Tibial nerve (tissue), 4 donors: Measurements from ENCODE around the gene MS4A7. TPM values are rescaled to one million over a fixed set of nuclear protein-coding genes. Genes with fewer than 3 reads are reported as not detected.

ENCODE experiments used
- DNase-seq, 2 donors: peaks; one replicate each; pipeline ENCODE4 v3.0.0-alpha.2; 2019; ENCODE audit warnings: low spot score in 2 of 2
- H3K27ac ChIP-seq, 4 donors: fragments of 200-600 bp; sonication (generic) in 3 of 4; one replicate each; pipeline ENCODE4 v1.5.1; 2017 to 2019; ENCODE audit warnings: mild to moderate bottlenecking in 1 of 4
- H3K27me3 ChIP-seq, 2 donors: fragments of 200-600 bp; sonication (generic) in 1 of 2; one replicate each; pipeline versions ENCODE4 v1.5.1 to v1.6.0; 2017 to 2019
- H3K36me3 ChIP-seq, 3 donors: fragments of 200-600 bp; sonication (generic); one replicate each; pipeline ENCODE4 v1.5.1; 2018 to 2019
- H3K4me1 ChIP-seq, 4 donors: fragments of 200-600 bp; sonication (generic) in 3 of 4; one replicate each; pipeline ENCODE4 v1.5.1; 2017 to 2019
- H3K4me3 ChIP-seq, 4 donors: fragments of 200-600 bp; sonication (generic) in 3 of 4; one replicate each; pipeline ENCODE4 v1.5.1; 2017 to 2019; ENCODE audit warnings: mild to moderate bottlenecking in 1 of 4, moderate library complexity in 1 of 4
- H3K9me3 ChIP-seq, 4 donors: fragments of 200-600 bp; sonication (generic) in 3 of 4; one replicate each; pipeline ENCODE4 v1.5.1; 2017 to 2019
- EP300 ChIP-seq, 2 donors: sonication (generic); formaldehyde crosslinking; IDR thresholded peaks; one replicate each; pipeline ENCODE4 v1.6.1; 2017; ENCODE audit warnings: antibody characterized with exemption in 2 of 2, mild to moderate bottlenecking in 1 of 2
- POLR2A ChIP-seq, 2 donors: fragments of 450-650 bp; IDR thresholded peaks; one replicate each; pipeline ENCODE4 v1.6.1; 2017; ENCODE audit warnings: antibody characterized with exemption in 2 of 2, mild to moderate bottlenecking in 2 of 2, moderate library complexity in 2 of 2
- WGBS, 2 donors: methylation state at CpG; one replicate each; pipeline ENCODE4 v1.1.5; 2018; 5-methylcytosine and 5-hydroxymethylcytosine counted together
- total RNA-seq, 4 donors: library from RNA; depleted of rRNA; stranded (reverse); fragments of >200 nt; gene quantifications; one replicate each; pipeline ENCODE4 v1.1.0, GENCODE V29; 2016
- TF ChIP-seq, protein P1 (sequence below), 5 experiments: fragments of 200-600 bp in 3 of 5; fragments of 450-650 bp in 2 of 5; sonication (generic) in 3 of 5; IDR thresholded peaks; one replicate each; pipeline ENCODE4 v1.5.1; 2016 to 2019; ENCODE audit warnings: antibody characterized with exemption in 5 of 5, mild to moderate bottlenecking in 3 of 5, moderate library complexity in 2 of 5

Gene MS4A7
- total RNA-seq, 4 donors from 2014 or later: 20.1 to 77.1 (median 41.7) TPM

GRCh38 chr11:60375316-60375715 lies 3.0 kb upstream of the MS4A7 start:
- no peaks in the 10 kb centered on the region for H3K36me3 ChIP-seq
- H3K27me3 ChIP-seq: no peaks in the 10 kb centered on the region
- no peaks in the 10 kb centered on the region for H3K9me3 ChIP-seq
- WGBS, 2 donors: 93% methylated on average over 3 of the region's 3 CpGs
- no peak overlapping the region for H3K4me3 ChIP-seq
- TF ChIP-seq EP300 (IDR thresholded peaks at IDR 0.05) (no peak), POLR2A (IDR thresholded peaks at IDR 0.05) (no peak)
- TF ChIP-seq, protein P1, sequence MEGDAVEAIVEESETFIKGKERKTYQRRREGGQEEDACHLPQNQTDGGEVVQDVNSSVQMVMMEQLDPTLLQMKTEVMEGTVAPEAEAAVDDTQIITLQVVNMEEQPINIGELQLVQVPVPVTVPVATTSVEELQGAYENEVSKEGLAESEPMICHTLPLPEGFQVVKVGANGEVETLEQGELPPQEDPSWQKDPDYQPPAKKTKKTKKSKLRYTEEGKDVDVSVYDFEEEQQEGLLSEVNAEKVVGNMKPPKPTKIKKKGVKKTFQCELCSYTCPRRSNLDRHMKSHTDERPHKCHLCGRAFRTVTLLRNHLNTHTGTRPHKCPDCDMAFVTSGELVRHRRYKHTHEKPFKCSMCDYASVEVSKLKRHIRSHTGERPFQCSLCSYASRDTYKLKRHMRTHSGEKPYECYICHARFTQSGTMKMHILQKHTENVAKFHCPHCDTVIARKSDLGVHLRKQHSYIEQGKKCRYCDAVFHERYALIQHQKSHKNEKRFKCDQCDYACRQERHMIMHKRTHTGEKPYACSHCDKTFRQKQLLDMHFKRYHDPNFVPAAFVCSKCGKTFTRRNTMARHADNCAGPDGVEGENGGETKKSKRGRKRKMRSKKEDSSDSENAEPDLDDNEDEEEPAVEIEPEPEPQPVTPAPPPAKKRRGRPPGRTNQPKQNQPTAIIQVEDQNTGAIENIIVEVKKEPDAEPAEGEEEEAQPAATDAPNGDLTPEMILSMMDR (IDR thresholded peaks at IDR 0.05): no peak
- no peak overlapping the region for H3K27ac ChIP-seq
- no peak for DNase-seq
- H3K4me1 ChIP-seq: no peaks in the 10 kb centered on the region

DNA sequence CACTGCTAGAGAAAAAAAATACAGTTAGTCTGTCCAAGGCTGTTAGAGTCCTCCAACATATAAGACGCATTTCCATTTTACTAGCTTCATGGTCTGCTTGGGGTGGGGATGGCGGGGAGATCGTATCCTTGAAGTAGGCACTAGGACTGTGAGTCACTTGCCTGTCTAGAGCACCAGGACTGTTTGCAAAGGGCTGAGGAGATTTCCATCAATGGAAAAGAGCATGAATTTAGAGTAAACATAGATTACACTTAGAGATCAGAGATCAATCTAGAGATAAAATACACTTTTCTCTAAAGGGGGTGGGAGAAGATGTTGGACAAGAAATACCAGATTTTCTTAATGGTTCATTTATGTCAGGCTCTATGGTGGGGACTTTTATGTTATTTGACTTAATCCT lies 1.7 kb upstream of the MS4A7 start:
- no peaks in the 10 kb centered on the region for H3K9me3 ChIP-seq
- TF ChIP-seq POLR2A (IDR thresholded peaks at IDR 0.05): no peak
- TF ChIP-seq, protein P1 (IDR thresholded peaks at IDR 0.05): no peak
- no peak for TF ChIP-seq EP300 (IDR thresholded peaks at IDR 0.05)
- H3K27me3 ChIP-seq: no peaks in the 10 kb centered on the region
- H3K4me3 ChIP-seq: no peak overlapping the region
- DNase-seq: no peak
- WGBS, 2 donors: 81 to 96% methylated on average over 3 of the region's 3 CpGs
- no peaks in the 10 kb centered on the region for H3K4me1 ChIP-seq
- H3K27ac ChIP-seq: peak overlapping the region in 1 of 4 donors; percentile 55
- H3K36me3 ChIP-seq: no peaks in the 10 kb centered on the region

DNA sequence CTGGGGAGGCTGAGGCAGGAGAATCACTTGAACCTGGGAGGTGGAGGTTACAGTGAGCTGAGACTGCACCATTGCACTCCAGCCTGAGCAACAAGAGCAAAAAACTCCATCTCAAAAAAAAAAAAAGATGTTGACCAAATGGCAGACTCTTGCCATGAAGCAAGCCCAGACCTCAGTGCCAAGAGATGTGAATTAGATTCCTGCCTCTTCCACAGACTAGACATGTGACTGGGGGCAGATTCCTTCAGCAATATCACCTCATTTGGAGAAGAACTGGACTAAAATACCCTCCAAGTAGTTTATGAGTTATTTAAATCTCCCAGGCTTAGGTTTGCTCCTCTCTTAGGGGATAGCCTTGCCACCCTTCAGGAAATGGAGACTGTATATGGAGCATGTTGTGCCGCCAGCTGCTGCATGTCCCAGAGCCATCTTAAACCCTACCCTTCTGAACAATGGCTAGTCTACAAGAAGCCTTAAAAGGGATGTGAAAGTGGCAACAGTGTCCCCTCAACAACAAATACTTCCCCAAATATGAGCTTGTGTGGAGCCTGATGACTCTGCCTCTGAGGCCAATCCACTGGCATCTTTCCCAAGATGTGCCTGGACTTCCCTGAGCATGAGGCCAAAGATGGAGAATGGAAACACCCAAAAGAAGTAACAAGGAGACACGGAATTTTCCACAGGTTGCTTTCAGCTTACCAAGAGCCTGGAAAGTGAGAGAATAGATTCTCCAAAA lies 763 bp upstream of the MS4A7 start:
- H3K9me3 ChIP-seq: no peaks in the 10 kb centered on the region
- H3K36me3 ChIP-seq: no peaks in the 10 kb centered on the region
- peak overlapping the region in 3 of 4 donors; percentile 37 to 56 (median 55) for H3K27ac ChIP-seq
- H3K4me3 ChIP-seq: no peak overlapping the region
- WGBS, 2 donors: 73 to 80% methylated on average over 2 of the region's 2 CpGs
- no peaks in the 10 kb centered on the region for H3K4me1 ChIP-seq
- TF ChIP-seq EP300 (IDR thresholded peaks at IDR 0.05) (peak; percentile 55 to 65), POLR2A (IDR thresholded peaks at IDR 0.05) (peak in 1 of 2 donors; percentile 21)
- TF ChIP-seq, protein P1 (IDR thresholded peaks at IDR 0.05): no peak
- peak; percentile 18 to 60 for DNase-seq
- H3K27me3 ChIP-seq: no peaks in the 10 kb centered on the region

- no peaks in the 10 kb centered on the region for H3K36me3 ChIP-seq
- H3K27me3 ChIP-seq: no peaks in the 10 kb centered on the region
- no peak overlapping the region for H3K4me3 ChIP-seq
- TF ChIP-seq POLR2A (IDR thresholded peaks at IDR 0.05): no peak
- TF ChIP-seq EP300 (IDR thresholded peaks at IDR 0.05): peak in 1 of 2 donors; percentile 18
- no peak for DNase-seq
- no peaks in the 10 kb centered on the region for H3K9me3 ChIP-seq
- H3K27ac ChIP-seq: peak overlapping the region in 1 of 4 donors; percentile 53
- 36 to 49% methylated on average over 5 of the region's 5 CpGs for WGBS, 2 donors
- H3K4me1 ChIP-seq: no peaks in the 10 kb centered on the region
Observed at GRCh38 chr11:60389279-60389910, 11.1 kb downstream of the MS4A7 start.

GRCh38 chr11:60390419-60390818 lies 12.1 kb downstream of the MS4A7 start:
- Histone ChIP-seq H3K27ac (no peak overlapping the region), H3K27me3 (no peaks in the 10 kb centered on the region), H3K4me1 (no peaks in the 10 kb centered on the region), H3K4me3 (no peak overlapping the region), H3K36me3 (no peaks in the 10 kb centered on the region), H3K9me3 (no peaks in the 10 kb centered on the region)
- TF ChIP-seq, protein P1 (IDR thresholded peaks at IDR 0.05): no peak
- TF ChIP-seq POLR2A (IDR thresholded peaks at IDR 0.05) (no peak), EP300 (IDR thresholded peaks at IDR 0.05) (no peak)
- DNase-seq: no peak
